ENCODE data around the gene RCSD1.

RCSD1 gene

DNA sequence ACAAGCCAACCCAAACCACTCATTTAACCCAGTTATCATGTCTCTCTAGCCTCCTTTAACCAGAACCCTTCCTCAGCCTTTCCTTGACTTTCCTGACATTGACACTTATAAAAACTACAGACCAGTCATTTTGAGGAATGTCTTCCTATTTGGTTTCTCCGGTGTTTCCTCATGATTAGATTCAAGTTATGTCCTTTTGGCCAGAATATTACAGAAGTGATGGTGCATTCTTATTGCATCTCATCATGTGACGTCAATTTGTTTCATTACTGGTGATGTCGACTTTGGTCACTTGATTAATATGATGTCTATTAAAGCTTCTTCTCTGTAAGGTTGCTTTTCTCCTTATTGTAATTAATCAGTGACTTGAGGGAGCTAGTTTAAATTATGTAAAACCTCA is 6.1 kb upstream of the RCSD1 start:
- Histone ChIP-seq H3K27me3 (ENCODE audit: insufficient read depth, poor library complexity, severe bottlenecking) (no peaks in the 10 kb centered on the region), H3K27ac (replicated peaks) (no peak overlapping the region), H3K4me3 (replicated peaks; ENCODE audit: insufficient read depth, low read length) (no peak overlapping the region)
- no peak for DNase-seq (ENCODE audit: low read depth in 1 of 2, low spot score in 1 of 2)
- TF ChIP-seq, protein P1, sequence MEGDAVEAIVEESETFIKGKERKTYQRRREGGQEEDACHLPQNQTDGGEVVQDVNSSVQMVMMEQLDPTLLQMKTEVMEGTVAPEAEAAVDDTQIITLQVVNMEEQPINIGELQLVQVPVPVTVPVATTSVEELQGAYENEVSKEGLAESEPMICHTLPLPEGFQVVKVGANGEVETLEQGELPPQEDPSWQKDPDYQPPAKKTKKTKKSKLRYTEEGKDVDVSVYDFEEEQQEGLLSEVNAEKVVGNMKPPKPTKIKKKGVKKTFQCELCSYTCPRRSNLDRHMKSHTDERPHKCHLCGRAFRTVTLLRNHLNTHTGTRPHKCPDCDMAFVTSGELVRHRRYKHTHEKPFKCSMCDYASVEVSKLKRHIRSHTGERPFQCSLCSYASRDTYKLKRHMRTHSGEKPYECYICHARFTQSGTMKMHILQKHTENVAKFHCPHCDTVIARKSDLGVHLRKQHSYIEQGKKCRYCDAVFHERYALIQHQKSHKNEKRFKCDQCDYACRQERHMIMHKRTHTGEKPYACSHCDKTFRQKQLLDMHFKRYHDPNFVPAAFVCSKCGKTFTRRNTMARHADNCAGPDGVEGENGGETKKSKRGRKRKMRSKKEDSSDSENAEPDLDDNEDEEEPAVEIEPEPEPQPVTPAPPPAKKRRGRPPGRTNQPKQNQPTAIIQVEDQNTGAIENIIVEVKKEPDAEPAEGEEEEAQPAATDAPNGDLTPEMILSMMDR (IDR thresholded peaks at IDR 0.05; ENCODE audit: insufficient read depth, low read length): no peak
- no peak for TF ChIP-seq SPI1 (IDR thresholded peaks at IDR 0.05; ENCODE audit: borderline replicate concordance, low read depth)
- TF ChIP-seq, protein P2, sequence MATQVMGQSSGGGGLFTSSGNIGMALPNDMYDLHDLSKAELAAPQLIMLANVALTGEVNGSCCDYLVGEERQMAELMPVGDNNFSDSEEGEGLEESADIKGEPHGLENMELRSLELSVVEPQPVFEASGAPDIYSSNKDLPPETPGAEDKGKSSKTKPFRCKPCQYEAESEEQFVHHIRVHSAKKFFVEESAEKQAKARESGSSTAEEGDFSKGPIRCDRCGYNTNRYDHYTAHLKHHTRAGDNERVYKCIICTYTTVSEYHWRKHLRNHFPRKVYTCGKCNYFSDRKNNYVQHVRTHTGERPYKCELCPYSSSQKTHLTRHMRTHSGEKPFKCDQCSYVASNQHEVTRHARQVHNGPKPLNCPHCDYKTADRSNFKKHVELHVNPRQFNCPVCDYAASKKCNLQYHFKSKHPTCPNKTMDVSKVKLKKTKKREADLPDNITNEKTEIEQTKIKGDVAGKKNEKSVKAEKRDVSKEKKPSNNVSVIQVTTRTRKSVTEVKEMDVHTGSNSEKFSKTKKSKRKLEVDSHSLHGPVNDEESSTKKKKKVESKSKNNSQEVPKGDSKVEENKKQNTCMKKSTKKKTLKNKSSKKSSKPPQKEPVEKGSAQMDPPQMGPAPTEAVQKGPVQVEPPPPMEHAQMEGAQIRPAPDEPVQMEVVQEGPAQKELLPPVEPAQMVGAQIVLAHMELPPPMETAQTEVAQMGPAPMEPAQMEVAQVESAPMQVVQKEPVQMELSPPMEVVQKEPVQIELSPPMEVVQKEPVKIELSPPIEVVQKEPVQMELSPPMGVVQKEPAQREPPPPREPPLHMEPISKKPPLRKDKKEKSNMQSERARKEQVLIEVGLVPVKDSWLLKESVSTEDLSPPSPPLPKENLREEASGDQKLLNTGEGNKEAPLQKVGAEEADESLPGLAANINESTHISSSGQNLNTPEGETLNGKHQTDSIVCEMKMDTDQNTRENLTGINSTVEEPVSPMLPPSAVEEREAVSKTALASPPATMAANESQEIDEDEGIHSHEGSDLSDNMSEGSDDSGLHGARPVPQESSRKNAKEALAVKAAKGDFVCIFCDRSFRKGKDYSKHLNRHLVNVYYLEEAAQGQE (IDR thresholded peaks at IDR 0.05; ENCODE audit: insufficient replicate concordance, low read depth): no peak
- no peak for TF ChIP-seq POLR2AphosphoS5 (IDR thresholded peaks at IDR 0.05; ENCODE audit: low read depth)
- TF ChIP-seq GABPA (IDR thresholded peaks at IDR 0.05; ENCODE audit: low read depth): no peak

DNA sequence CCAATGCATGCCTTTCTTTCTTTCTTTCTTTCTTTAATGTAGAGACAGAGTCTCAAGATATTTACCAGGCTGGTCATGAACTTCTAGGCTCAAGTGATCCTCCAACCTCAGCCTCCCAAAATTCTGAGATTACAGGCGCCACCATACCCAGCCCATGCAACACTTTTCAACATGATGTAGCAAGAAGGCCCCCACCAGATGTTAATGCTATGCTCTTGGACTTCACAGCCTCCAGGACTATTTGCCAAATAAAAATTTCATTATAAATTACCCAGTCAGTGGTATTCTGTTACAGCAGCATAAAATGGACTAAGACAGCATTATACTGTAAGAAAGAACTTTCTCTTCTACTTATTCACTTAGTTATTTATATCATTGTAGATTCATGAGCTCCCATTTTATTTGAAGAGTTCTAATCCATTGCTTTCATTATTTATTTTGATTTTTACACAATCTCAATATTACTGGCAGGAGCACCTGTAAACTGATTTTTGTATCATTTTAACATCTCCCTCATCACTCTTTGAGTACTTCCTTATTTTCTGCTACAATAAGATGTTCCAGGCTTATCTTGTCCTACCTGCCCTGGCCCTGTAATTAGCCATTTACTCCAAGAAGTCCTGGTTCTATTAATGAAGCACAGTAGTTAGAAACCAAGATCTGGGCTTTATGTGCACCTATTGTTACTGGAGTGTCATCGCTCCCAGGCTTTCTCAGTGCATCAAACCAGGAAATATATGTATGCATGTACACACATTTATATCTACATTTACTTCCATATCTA is 4.8 kb upstream of the RCSD1 start:
- Histone ChIP-seq H3K27me3 (ENCODE audit: insufficient read depth, poor library complexity, severe bottlenecking) (no peaks in the 10 kb centered on the region), H3K27ac (replicated peaks) (no peak overlapping the region), H3K4me3 (replicated peaks; ENCODE audit: insufficient read depth, low read length) (no peak overlapping the region)
- TF ChIP-seq SPI1 (IDR thresholded peaks at IDR 0.05; ENCODE audit: borderline replicate concordance, low read depth): no peak
- TF ChIP-seq, protein P2 (IDR thresholded peaks at IDR 0.05; ENCODE audit: insufficient replicate concordance, low read depth): no peak
- TF ChIP-seq POLR2AphosphoS5 (IDR thresholded peaks at IDR 0.05; ENCODE audit: low read depth): no peak
- no peak for TF ChIP-seq GABPA (IDR thresholded peaks at IDR 0.05; ENCODE audit: low read depth)
- TF ChIP-seq, protein P1 (IDR thresholded peaks at IDR 0.05; ENCODE audit: insufficient read depth, low read length): no peak
- no peak for DNase-seq (ENCODE audit: low read depth in 1 of 2, low spot score in 1 of 2)

DNA sequence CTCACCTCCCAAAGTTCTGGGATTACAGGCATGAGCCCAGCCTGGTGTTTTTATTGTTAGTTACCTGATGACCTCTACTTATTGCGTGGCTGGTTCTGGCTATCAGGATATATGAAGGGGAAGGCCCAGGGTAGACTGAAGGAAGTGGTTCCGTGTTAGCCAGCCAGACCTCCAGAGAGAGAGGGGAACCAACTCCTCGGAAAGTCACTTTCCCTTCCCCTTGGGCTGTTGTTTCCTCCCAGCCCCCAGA is 2.5 kb upstream of the RCSD1 start:
- peak; percentile 75 to 83 for DNase-seq (ENCODE audit: low read depth in 1 of 2, low spot score in 1 of 2)
- no peaks in the 10 kb centered on the region for H3K27me3 ChIP-seq (ENCODE audit: insufficient read depth, poor library complexity, severe bottlenecking)

DNA sequence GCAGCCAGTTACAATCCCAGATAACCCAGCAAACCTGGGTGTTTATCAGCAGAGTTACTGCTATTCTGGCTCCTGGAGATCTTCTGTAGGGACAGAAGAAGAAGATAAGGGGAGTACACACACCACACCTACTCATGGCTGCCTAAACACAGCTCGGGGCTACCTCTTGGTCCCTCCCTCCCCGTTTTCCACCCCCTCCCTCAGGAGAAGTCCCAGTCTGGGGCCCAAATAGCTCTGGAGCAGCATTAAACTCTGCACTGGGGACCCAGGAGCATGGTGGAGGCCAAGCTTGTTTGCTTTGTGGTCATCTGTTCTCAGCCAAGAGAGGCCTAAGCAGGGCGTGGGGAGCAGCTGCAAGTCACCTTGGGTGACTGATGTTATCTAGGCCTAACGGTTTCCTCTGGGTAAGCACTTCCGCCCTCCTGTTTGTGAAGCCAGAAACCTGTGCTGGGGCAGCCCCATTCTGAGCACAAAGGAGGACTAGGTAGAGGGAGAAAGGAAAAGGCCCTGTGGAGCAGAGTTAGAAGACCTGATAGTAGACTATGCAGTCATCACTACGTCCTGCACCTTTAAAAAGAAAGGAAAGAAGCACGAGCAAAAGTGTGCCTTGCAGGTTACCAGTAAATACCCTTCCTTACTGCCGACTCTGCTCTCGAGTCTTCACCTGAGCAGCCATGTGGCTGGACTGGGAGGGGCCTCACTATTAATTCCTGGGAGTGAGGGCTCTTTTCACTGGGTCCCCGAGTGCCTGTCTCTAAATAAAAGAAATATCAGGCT is 2.0 kb upstream of the RCSD1 start:
- Histone ChIP-seq H3K4me3 (replicated peaks; ENCODE audit: insufficient read depth, low read length) (no peak overlapping the region), H3K27ac (replicated peaks) (peak overlapping the region; percentile 95), H3K27me3 (ENCODE audit: insufficient read depth, poor library complexity, severe bottlenecking) (no peaks in the 10 kb centered on the region)
- peak; percentile 94 to 95 for DNase-seq (ENCODE audit: low read depth in 1 of 2, low spot score in 1 of 2)
- TF ChIP-seq, protein P1 (IDR thresholded peaks at IDR 0.05; ENCODE audit: insufficient read depth, low read length): no peak
- TF ChIP-seq, protein P2 (IDR thresholded peaks at IDR 0.05; ENCODE audit: insufficient replicate concordance, low read depth): peak; percentile 51
- TF ChIP-seq SPI1 (IDR thresholded peaks at IDR 0.05; ENCODE audit: borderline replicate concordance, low read depth) (peak; percentile 92), POLR2AphosphoS5 (IDR thresholded peaks at IDR 0.05; ENCODE audit: low read depth) (peak; percentile 93), GABPA (IDR thresholded peaks at IDR 0.05; ENCODE audit: low read depth) (peak; percentile 46; the same call in 1 of the 2 replicates)

More for the DNA sequence above, 2.5 kb upstream of the RCSD1 start:
- H3K27ac ChIP-seq (replicated peaks): peak overlapping the region; percentile 95
- no peak overlapping the region for H3K4me3 ChIP-seq (replicated peaks; ENCODE audit: insufficient read depth, low read length)
- TF ChIP-seq SPI1 (IDR thresholded peaks at IDR 0.05; ENCODE audit: borderline replicate concordance, low read depth): peak; percentile 59; the same call in 1 of the 2 replicates
- no peak for TF ChIP-seq GABPA (IDR thresholded peaks at IDR 0.05; ENCODE audit: low read depth)
